Heart left ventricle (tissue), 16 donors: ENCODE data around the gene PLA2R1. TPM values are rescaled to one million over a fixed set of nuclear protein-coding genes. Genes with fewer than 3 reads are reported as not detected.

Experiments used
- ATAC-seq, 4 donors: fragments of 200-7000 bp; cut with Tn5 transposase; one replicate each; pipeline ENCODE4 v1.9.1; 2020 to 2022; ENCODE audit warnings: moderate library complexity in 4 of 4, mild to moderate bottlenecking in 3 of 4, moderate number of reproducible peaks in 1 of 4
- DNase-seq, 5 donors: peaks; one replicate each; pipeline ENCODE4 v3.0.0-alpha.2; 2020
- H3K27ac ChIP-seq, 12 donors: fragments of 200-600 bp; sonication (generic) in 4 of 12; one replicate each; pipeline versions ENCODE4 v1.5.0 to v1.8.0; 2016 to 2022; ENCODE audit warnings: mild to moderate bottlenecking in 2 of 12
- H3K27me3 ChIP-seq, 9 donors: fragments of 200-600 bp; sonication (generic) in 2 of 9; one replicate each; pipeline versions ENCODE4 v1.5.1 to v1.8.0; 2016 to 2022; ENCODE audit warnings: mild to moderate bottlenecking in 3 of 9
- H3K36me3 ChIP-seq, 9 donors: fragments of 200-600 bp; sonication (generic) in 2 of 9; one replicate each; pipeline versions ENCODE4 v1.5.0 to v1.8.0; 2018 to 2022; ENCODE audit warnings: mild to moderate bottlenecking in 2 of 9
- H3K4me1 ChIP-seq, 12 donors: fragments of 200-600 bp; sonication (generic) in 4 of 12; one replicate each; pipeline versions ENCODE4 v1.5.0 to v1.8.0; 2016 to 2022; ENCODE audit warnings: mild to moderate bottlenecking in 3 of 12
- H3K4me3 ChIP-seq, 12 donors: fragments of 200-600 bp; sonication (generic) in 4 of 12; one replicate each; pipeline versions ENCODE4 v1.5.0 to v1.8.0; 2017 to 2022; ENCODE audit warnings: mild to moderate bottlenecking in 9 of 12, moderate library complexity in 4 of 12
- H3K9me3 ChIP-seq, 12 donors: fragments of 200-600 bp; sonication (generic) in 4 of 12; one replicate each; pipeline versions ENCODE4 v1.5.0 to v1.8.0; 2016 to 2022; ENCODE audit warnings: mild to moderate bottlenecking in 1 of 12
- POLR2A ChIP-seq, 2 donors: fragments of 450-650 bp; IDR thresholded peaks; one replicate each; pipeline ENCODE4 v1.6.1; 2017; ENCODE audit warnings: antibody characterized with exemption in 2 of 2, mild to moderate bottlenecking in 2 of 2, moderate library complexity in 2 of 2
- WGBS, 4 donors: extraction: QIAGEN DNeasy Blood & Tissue Kit in 2 of 4; methylation state at CpG; one replicate each; pipeline versions ENCODE4 v1.1.5 to v1.1.7; 2013 to 2018; 5-methylcytosine and 5-hydroxymethylcytosine counted together
- intact Hi-C, 10 donors: fragments of 100-400 bp; cut with DNase I; formaldehyde crosslinking; loops; one replicate each; pipeline versions ENCODE4 v1.11.1 to v1.14.2; 2022
- polyA plus RNA-seq, 2 donors: library from polyadenylated mRNA; stranded (reverse); fragments of 200-250 nt; gene quantifications; one replicate each; pipeline ENCODE4 v1.2.3, GENCODE V29; 2013
- total RNA-seq, 9 donors: library from RNA; depleted of rRNA in 2 of 9; stranded (reverse); fragments of >200 nt in 2 of 9; fragmentation: NEBNext Ultra II Directional in 3 of 9; extraction: Animal tissue kit (Norgen Biotek cat#: 25700) in 3 of 9; gene quantifications; one replicate each; pipeline versions ENCODE4 v1.1.0 to v1.2.4, GENCODE V29; 2016 to 2023
- TF ChIP-seq, protein P1 (sequence below), 12 donors: fragments of 200-600 bp; sonication (generic) in 4 of 12; IDR thresholded peaks; one replicate each; pipeline versions ENCODE4 v1.5.0 to v1.8.0; 2018 to 2022; ENCODE audit warnings: antibody characterized with exemption in 12 of 12, mild to moderate bottlenecking in 5 of 12
- donor health status: ischemic (EF 13 %, LVEDD 7.1; RV severe dilation, severe dysfunction).
- donor health status: healthy with polysubstance abuse.
- donor health status: DM: no; HTN: yes; CAD: no.
- donor health status: DM: no; HTN: no; CAD: no.
- donor health status: ischemic (EF 25% LVEDD 6.9; RV normal size, moderate dysfunction).
- donor health status: ischemic (EF 25% LVEDD 5.7; RV mildly dilated, moderate dysfunction).
- donor health status: healthy.
- donor health status: DM: yes; HTN: yes; CAD: no.
- donor health status: ischemic (EF 35%, LVEDD 5.7; RV mildly dilated, moderate dysfunction).
- donor health status: nonischemic (EF 11% LVEDD 7.7; RV severe dilation, severe dysfunction).
- donor health status: DM: yes; HTN: yes; CAD: no.
- donor health status: PGD.
- donor health status: ischemic (EF 29% LVEDD 5.4; RV normal size, mild dysfunction).
- donor health status: nonischemic (EF 23%, LVEDD 6.1; RV moderate dilation, normal function).

Gene PLA2R1
- total and polyA plus RNA-seq, 11 donors = 0.36 to 4.7 (median 2.1) TPM

DNA sequence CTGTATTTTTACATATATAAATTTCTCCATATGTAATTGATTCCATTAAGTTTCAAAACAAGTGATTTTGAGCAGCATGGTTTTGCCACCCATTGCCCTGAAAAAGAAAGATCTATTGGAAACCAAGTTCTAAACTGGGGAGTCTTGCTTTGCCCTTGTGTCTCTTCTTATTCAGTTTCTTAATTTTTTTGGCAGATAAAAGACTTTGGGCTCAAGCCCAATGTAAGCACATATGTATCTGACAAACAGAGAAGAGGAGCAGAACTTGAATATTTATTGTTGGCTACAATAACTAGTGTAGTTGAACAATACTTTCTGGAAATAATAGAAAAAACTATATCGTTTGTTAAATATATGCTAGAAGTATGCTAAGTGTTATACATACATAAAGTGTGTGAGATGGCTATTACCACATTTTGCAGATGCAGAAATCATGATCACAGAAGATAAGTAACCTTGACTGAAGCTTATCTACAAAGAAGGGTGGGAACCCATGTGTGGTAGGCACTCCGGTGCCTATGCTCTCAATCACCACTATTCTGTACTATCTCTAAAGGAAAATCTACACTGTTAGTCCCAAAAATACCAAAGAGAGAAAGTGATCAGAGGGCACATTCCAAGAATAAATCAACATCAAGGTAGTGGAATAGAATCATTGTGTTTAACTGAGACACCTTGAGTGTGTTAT lies 109.1 kb downstream of the PLA2R1 start:
- 68 to 86% (median 81%) methylated on average over 2 of the region's 2 CpGs for WGBS, 4 donors
- ATAC-seq (no peak), DNase-seq (no peak)
- Histone ChIP-seq H3K27me3 (no peaks in the 10 kb centered on the region), H3K4me1 (peaks cover 0 to 21% (median 0%) of the 10 kb centered on the region in 12 donors), H3K4me3 (no peak overlapping the region), H3K27ac (no peak overlapping the region), H3K9me3 (no peaks in the 10 kb centered on the region), H3K36me3 (peaks cover 0 to 22% (median 0%) of the 10 kb centered on the region in 9 donors)
- no peak for TF ChIP-seq POLR2A (IDR thresholded peaks at IDR 0.05)
- TF ChIP-seq, protein P1, sequence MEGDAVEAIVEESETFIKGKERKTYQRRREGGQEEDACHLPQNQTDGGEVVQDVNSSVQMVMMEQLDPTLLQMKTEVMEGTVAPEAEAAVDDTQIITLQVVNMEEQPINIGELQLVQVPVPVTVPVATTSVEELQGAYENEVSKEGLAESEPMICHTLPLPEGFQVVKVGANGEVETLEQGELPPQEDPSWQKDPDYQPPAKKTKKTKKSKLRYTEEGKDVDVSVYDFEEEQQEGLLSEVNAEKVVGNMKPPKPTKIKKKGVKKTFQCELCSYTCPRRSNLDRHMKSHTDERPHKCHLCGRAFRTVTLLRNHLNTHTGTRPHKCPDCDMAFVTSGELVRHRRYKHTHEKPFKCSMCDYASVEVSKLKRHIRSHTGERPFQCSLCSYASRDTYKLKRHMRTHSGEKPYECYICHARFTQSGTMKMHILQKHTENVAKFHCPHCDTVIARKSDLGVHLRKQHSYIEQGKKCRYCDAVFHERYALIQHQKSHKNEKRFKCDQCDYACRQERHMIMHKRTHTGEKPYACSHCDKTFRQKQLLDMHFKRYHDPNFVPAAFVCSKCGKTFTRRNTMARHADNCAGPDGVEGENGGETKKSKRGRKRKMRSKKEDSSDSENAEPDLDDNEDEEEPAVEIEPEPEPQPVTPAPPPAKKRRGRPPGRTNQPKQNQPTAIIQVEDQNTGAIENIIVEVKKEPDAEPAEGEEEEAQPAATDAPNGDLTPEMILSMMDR (IDR thresholded peaks at IDR 0.05) = no peak
- intact Hi-C loops = no loop called here

DNA sequence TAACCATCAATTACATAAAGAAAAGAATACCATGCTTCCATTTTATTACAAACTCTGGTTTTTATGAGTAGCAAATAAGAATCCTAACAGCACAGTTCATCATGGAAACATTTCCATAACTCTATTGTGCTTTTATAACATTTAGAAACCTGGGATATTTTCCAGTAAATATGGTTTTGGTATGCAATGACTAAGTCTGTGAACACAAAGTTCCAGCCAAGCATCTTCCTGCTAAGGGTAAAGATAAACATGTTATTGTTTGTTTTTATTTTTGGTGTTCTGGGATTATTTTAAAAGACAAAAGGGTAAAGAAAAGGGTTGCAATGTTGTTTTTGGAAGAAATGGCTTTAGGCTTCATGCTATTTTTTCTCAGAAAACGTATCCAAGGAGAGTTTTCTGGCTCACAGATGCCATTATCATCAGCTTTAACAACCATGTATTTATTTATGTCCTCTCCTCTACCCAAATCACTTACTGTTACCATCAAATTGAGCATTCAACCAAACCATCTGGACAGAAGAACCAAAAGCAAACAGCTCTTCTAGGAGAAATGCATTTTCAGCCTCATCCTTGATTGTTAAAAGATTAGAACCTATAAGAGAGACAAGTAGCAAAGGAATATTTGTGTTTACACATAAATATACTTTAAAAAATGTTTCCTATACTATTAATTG lies 116.0 kb downstream of the PLA2R1 start:
- TF ChIP-seq POLR2A (IDR thresholded peaks at IDR 0.05) = no peak
- TF ChIP-seq, protein P1 (IDR thresholded peaks at IDR 0.05) = no peak
- H3K36me3 ChIP-seq = no peaks in the 10 kb centered on the region
- intact Hi-C loops = loop anchor here in 1 of 10 donors (10.0 kb wide), 1 partner anchor 232 kb away; the partner anchor contains the start of gene MARCHF7
- ATAC-seq (peak; percentile 37 to 65 (median 40)), DNase-seq (no peak)
- H3K4me3 ChIP-seq = no peak overlapping the region
- no peaks in the 10 kb centered on the region for H3K27me3 ChIP-seq
- H3K9me3 ChIP-seq = no peaks in the 10 kb centered on the region
- 30 to 51% (median 41%) methylated on average over 1 of the region's 1 CpG for WGBS, 4 donors
- peaks cover 0 to 27% (median 4%) of the 10 kb centered on the region in 12 donors for H3K4me1 ChIP-seq
- H3K27ac ChIP-seq = peak overlapping the region in 9 of 12 donors; percentile 18 to 77 (median 42)

DNA sequence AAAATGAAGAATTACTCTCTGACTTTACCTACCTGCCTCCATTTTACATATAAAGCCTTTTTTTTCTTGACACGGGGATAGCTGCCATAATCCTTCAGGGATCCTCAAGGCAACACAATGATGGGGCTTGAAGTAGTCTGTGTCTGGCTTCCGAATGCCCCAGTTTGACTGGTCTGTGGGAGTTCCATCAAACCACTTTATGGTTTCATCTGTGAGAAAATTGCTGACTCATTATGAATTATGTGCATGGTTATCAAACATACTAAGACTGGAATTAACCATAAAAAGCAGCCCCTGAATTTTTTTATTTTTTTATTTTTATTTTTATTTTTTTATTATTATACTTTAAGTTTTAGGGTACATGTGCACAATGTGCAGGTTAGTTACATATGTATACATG lies 117.5 kb downstream of the PLA2R1 start:
- no peak overlapping the region for H3K4me3 ChIP-seq
- peaks cover 0 to 27% (median 4%) of the 10 kb centered on the region in 12 donors for H3K4me1 ChIP-seq
- no peaks in the 10 kb centered on the region for H3K27me3 ChIP-seq
- H3K27ac ChIP-seq = no peak overlapping the region
- 93 to 98% (median 96%) methylated on average over 2 of the region's 2 CpGs for WGBS, 4 donors
- intact Hi-C loops = loop anchor here in 1 of 10 donors (10.0 kb wide), 1 partner anchor 230 kb away; the partner anchor contains the start of gene MARCHF7
- ATAC-seq (no peak), DNase-seq (no peak)
- H3K9me3 ChIP-seq = no peaks in the 10 kb centered on the region
- no peaks in the 10 kb centered on the region for H3K36me3 ChIP-seq
- no peak for TF ChIP-seq POLR2A (IDR thresholded peaks at IDR 0.05)
- TF ChIP-seq, protein P1 (IDR thresholded peaks at IDR 0.05) = no peak

DNA sequence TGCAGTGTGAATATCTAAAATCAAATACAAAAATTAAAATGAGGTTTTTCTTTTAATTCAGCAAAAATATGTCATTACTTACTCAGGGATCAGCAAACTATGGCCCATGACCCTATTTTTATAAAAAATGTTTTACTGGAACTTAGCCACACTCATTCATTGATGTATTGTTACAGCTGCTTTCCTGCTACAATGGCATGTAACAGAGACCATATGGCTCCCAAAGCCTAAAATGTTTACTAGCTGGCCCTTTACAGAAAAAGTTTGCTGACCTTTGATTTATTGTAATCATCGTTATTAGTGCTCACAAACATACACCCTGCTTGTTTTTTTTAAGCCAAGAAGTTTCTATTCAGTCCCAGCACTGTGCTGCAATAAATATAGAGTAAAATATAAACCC lies 120.3 kb downstream of the PLA2R1 start:
- Histone ChIP-seq H3K36me3 (no peaks in the 10 kb centered on the region), H3K4me1 (peaks cover 0 to 37% (median 7%) of the 10 kb centered on the region in 12 donors), H3K4me3 (no peak overlapping the region), H3K27me3 (no peaks in the 10 kb centered on the region), H3K9me3 (no peaks in the 10 kb centered on the region), H3K27ac (peak overlapping the region in 2 of 12 donors; percentile 0 to 31)
- intact Hi-C loops = loop anchor here in 1 of 10 donors (10.0 kb wide), 1 partner anchor 227 kb away; the partner anchor contains the start of gene MARCHF7
- DNase-seq (no peak), ATAC-seq (peak in 2 of 4 donors; percentile 19 to 47)
- 31 to 61% (median 50%) methylated on average over 1 of the region's 1 CpG for WGBS, 4 donors
- no peak for TF ChIP-seq POLR2A (IDR thresholded peaks at IDR 0.05)
- TF ChIP-seq, protein P1 (IDR thresholded peaks at IDR 0.05) = no peak
